Activated CD4-positive, alpha-beta T cell treated with anti-CD3 and anti-CD28 coated beads, Interleukin-10, Interleukin-2, amounts not matched to agents 100 ng/mL and 50 ng/mL, durations not matched to agents 16 hours and 8 hours (primary cell): ENCODE data around the gene PAIP1.
"Not testable (repeated sequence)": the region's sequence is repeated elsewhere in the genome, so short reads cannot be mapped to it uniquely, and the experiment has no call there.

ENCODE experiments used
- DNase-seq: peaks from one replicate; pipeline ENCODE4 v3.0.0-alpha.2; 2020

Gene PAIP1

GRCh38 chr5:43556857-43557542 is at the start of gene PAIP1:
PAIP1 (minus strand) TSS chr5:43557077; CDS start chr5:43556846, 231 bp downstream.
- peak; percentile 83 for DNase-seq

- DNase-seq, result no peak
These were observed 49.5 kb upstream of the PAIP1 start for GRCh38 chr5:43606351-43606750.

GRCh38 chr5:43604699-43605098 is 47.8 kb upstream of the PAIP1 start:
- DNase-seq, result no peak

GRCh38 chr5:43603344-43604217 is 46.7 kb upstream of the PAIP1 start:
- peak; percentile 92 for DNase-seq

GRCh38 chr5:43602461-43603343 is 45.8 kb upstream of the PAIP1 start, which contains the start of gene NNT:
NNT (plus strand) TSS chr5:43603180; CDS start chr5:43609196, 6,016 bp downstream.
- peak; percentile 86 for DNase-seq

GRCh38 chr5:43601454-43602260 is 44.8 kb upstream of the PAIP1 start:
- DNase-seq, result peak; percentile 23

GRCh38 chr5:43598927-43599326 is 42.0 kb upstream of the PAIP1 start:
- DNase-seq, result not testable (repeated sequence)

GRCh38 chr5:43592363-43592762 is 35.5 kb upstream of the PAIP1 start:
- DNase-seq, result no peak

GRCh38 chr5:43590700-43591099 is 33.8 kb upstream of the PAIP1 start:
- no peak for DNase-seq

- no peak for DNase-seq
These were observed 32.4 kb upstream of the PAIP1 start for GRCh38 chr5:43589310-43589709.

GRCh38 chr5:43588842-43589241 is 32.0 kb upstream of the PAIP1 start:
- DNase-seq, result no peak

- no peak for DNase-seq
These were observed 27.4 kb upstream of the PAIP1 start for GRCh38 chr5:43584166-43584699.

- DNase-seq, result no peak
These were observed 26.8 kb upstream of the PAIP1 start for GRCh38 chr5:43583724-43584123.

GRCh38 chr5:43582082-43583005 is 25.5 kb upstream of the PAIP1 start:
- DNase-seq, result no peak

- no peak for DNase-seq
These were observed 24.5 kb upstream of the PAIP1 start for GRCh38 chr5:43581398-43581797.

GRCh38 chr5:43580402-43581210 is 23.7 kb upstream of the PAIP1 start:
- not testable (repeated sequence) for DNase-seq

- DNase-seq, result no peak
These were observed 16.2 kb upstream of the PAIP1 start for GRCh38 chr5:43573058-43573457.

GRCh38 chr5:43572357-43572756 is 15.5 kb upstream of the PAIP1 start:
- no peak for DNase-seq

- DNase-seq, result no peak
These were observed 14.4 kb upstream of the PAIP1 start for GRCh38 chr5:43571237-43571636.
